Measurements from ENCODE around the gene RPS6KC1. TPM values are rescaled to one million over a fixed set of nuclear protein-coding genes. Genes with fewer than 3 reads are reported as not detected.

RPS6KC1 gene
- total and polyA plus RNA-seq, 2 donors (not counting 3 experiments of a cell fraction or from before 2014, with no cell fraction given), result 5.1 to 18.6 TPM

- CTCF ChIA-PET, result interaction anchor here (0.8 to 1.8 kb wide), 2 partner anchors 10 to 11 kb away, joined by 3 to 10 read pairs; no protein-coding TSS in a partner anchor
- H3K9ac ChIP-seq (replicated peaks; ENCODE audit: extremely low read depth, insufficient read depth, low read length), result no peak overlapping the region
- H3K27me3 ChIP-seq (ENCODE audit: control insufficient read depth in 2 of 2, insufficient read depth in 2 of 2, low read length in 2 of 2), result no peaks in the 10 kb centered on the region
- intact Hi-C loops (cut with micrococcal nuclease), result no loop called here
- no peak overlapping the region for H2AFZ ChIP-seq (ENCODE audit: low read depth, low read length)
- no peaks in the 10 kb centered on the region for H3K9me3 ChIP-seq (replicated peaks; ENCODE audit: control insufficient read depth, insufficient read depth, low read length)
- TF ChIP-seq POLR2AphosphoS5 (IDR thresholded peaks at IDR 0.05; ENCODE audit: insufficient read depth, low read depth, low read length), result no peak
- FAIRE-seq (no peak), DNase-seq (ENCODE audit: low read depth, low spot score) (no peak)
- no TSS peak for BruUV-seq (replicated peaks)
- peaks cover 2% of the 10 kb centered on the region for H3K4me1 ChIP-seq (ENCODE audit: control insufficient read depth, extremely low read depth, insufficient read depth, low read length)
- H3K79me2 ChIP-seq (ENCODE audit: control insufficient read depth, insufficient read depth, low read length), result no peaks in the 10 kb centered on the region
- POLR2A ChIA-PET, result no interaction called here
- H3K4me2 ChIP-seq (ENCODE audit: insufficient read depth, low read length), result no peak overlapping the region
- no peak overlapping the region for H3K27ac ChIP-seq (ENCODE audit: insufficient read depth, low read depth, low read length)
- no peak overlapping the region for H3K4me3 ChIP-seq (replicated peaks in 1 of 3; ENCODE audit: insufficient read depth in 1 of 3, low read depth in 1 of 3, low read length in 3 of 3)
- no peaks in the 10 kb centered on the region for H4K20me1 ChIP-seq (replicated peaks; ENCODE audit: control insufficient read depth, extremely low read depth, insufficient read depth, low read length)
- dilution Hi-C loops (cut with MboI; ENCODE audit: extremely low pct_ligation_motif_present, low sequenced_read_pairs), result no loop called here
- H3K9me1 ChIP-seq (replicated peaks; ENCODE audit: control insufficient read depth, extremely low read depth, insufficient read depth, low read length), result no peaks in the 10 kb centered on the region
- no peaks in the 10 kb centered on the region for H3K36me3 ChIP-seq (ENCODE audit: control insufficient read depth in 2 of 2, extremely low read depth in 1 of 2, insufficient read depth in 2 of 2, low read length in 2 of 2)
These were observed 225.2 kb downstream of the RPS6KC1 start for GRCh38 chr1:213276236-213276635.

DNA sequence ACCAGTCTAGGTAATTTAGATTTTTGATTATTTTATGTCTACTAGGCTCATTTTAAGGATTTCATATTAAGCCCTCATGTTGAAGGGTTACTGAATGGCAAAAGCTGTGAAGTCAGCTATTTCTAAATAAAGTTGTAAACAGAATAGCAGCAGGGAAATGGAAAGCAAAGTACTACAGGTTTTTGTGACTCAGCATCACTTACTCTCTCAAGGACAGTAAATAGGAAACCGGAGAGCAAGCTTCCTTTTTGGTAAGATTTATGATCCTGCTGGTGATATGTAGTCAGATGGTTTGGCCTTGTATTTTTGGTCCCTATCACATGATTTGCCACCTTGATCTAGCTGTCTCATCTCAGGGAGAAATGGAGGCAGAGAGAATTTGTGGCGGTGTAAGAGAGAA lies 226.0 kb downstream of the RPS6KC1 start:
- Histone ChIP-seq H3K4me1 (ENCODE audit: control insufficient read depth, extremely low read depth, insufficient read depth, low read length) (peaks cover 2% of the 10 kb centered on the region), H3K9me1 (replicated peaks; ENCODE audit: control insufficient read depth, extremely low read depth, insufficient read depth, low read length) (no peaks in the 10 kb centered on the region), H4K20me1 (replicated peaks; ENCODE audit: control insufficient read depth, extremely low read depth, insufficient read depth, low read length) (no peaks in the 10 kb centered on the region), H3K9ac (replicated peaks; ENCODE audit: extremely low read depth, insufficient read depth, low read length) (no peak overlapping the region), H3K4me2 (ENCODE audit: insufficient read depth, low read length) (no peak overlapping the region), H2AFZ (ENCODE audit: low read depth, low read length) (no peak overlapping the region), H3K27me3 (ENCODE audit: control insufficient read depth in 2 of 2, insufficient read depth in 2 of 2, low read length in 2 of 2) (no peaks in the 10 kb centered on the region), H3K27ac (ENCODE audit: insufficient read depth, low read depth, low read length) (no peak overlapping the region), H3K4me3 (replicated peaks in 1 of 3; ENCODE audit: insufficient read depth in 1 of 3, low read depth in 1 of 3, low read length in 3 of 3) (no peak overlapping the region), H3K9me3 (replicated peaks; ENCODE audit: control insufficient read depth, insufficient read depth, low read length) (no peaks in the 10 kb centered on the region), H3K79me2 (ENCODE audit: control insufficient read depth, insufficient read depth, low read length) (no peaks in the 10 kb centered on the region), H3K36me3 (ENCODE audit: control insufficient read depth in 2 of 2, extremely low read depth in 1 of 2, insufficient read depth in 2 of 2, low read length in 2 of 2) (no peaks in the 10 kb centered on the region)
- TF ChIP-seq POLR2A (IDR thresholded peaks at IDR 0.05; ENCODE audit: low read depth, low read length) (no peak), JUN (IDR thresholded peaks at IDR 0.05; ENCODE audit: borderline replicate concordance, insufficient read depth, insufficient read length, low read depth) (no peak), FOS (IDR thresholded peaks at IDR 0.05; ENCODE audit: borderline replicate concordance, insufficient read depth, low read length) (peak; percentile 48), GATA2 (IDR thresholded peaks at IDR 0.05; ENCODE audit: insufficient read depth, insufficient read length, low read depth, low read length) (peak; percentile 41), POLR2AphosphoS5 (IDR thresholded peaks at IDR 0.05; ENCODE audit: insufficient read depth, low read depth, low read length) (no peak)
- TF ChIP-seq, protein P1, sequence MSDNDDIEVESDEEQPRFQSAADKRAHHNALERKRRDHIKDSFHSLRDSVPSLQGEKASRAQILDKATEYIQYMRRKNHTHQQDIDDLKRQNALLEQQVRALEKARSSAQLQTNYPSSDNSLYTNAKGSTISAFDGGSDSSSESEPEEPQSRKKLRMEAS (IDR thresholded peaks at IDR 0.05; ENCODE audit: insufficient read depth, insufficient read length), result no peak
- BruUV-seq (replicated peaks), result no TSS peak
- FAIRE-seq (peak; percentile 65), DNase-seq (ENCODE audit: low read depth, low spot score) (peak; percentile 53)
- ChIA-PET POLR2A (no interaction called here), CTCF (interaction anchor here (0.7 to 1.8 kb wide), 2 partner anchors 9 to 12 kb away, joined by 4 to 10 read pairs; no protein-coding TSS in a partner anchor)
- intact Hi-C loops (cut with micrococcal nuclease) (no loop called here), dilution Hi-C loops (cut with MboI; ENCODE audit: extremely low pct_ligation_motif_present, low sequenced_read_pairs) (no loop called here)

All from endothelial cell of umbilical vein (primary cell).